ENCODE data around the gene LILRA1.
"Not testable (repeated sequence)": the region's sequence is repeated elsewhere in the genome, so short reads cannot be mapped to it uniquely, and the experiment has no call there.

DNA sequence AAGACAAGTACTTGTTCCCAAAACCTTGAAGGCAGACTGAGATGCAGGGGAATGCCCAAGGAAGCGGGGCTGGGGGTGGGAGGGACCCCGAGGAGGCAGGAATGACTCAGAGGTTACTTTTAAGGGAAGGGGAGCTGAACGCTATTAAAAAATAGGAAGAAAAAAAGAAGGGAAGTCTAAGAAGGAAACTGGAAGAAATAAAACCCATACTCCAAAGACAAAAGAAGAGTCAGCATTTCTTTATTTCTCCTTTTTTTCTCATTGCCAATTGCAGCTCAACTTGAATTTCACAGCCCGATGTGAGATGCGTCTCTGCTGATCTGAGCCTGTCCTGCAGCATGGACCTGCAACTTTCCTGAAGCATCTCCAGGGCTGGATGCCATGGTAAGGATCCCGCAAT, 50.2 kb downstream of the LILRA1 start:
- TF ChIP-seq, protein P1, sequence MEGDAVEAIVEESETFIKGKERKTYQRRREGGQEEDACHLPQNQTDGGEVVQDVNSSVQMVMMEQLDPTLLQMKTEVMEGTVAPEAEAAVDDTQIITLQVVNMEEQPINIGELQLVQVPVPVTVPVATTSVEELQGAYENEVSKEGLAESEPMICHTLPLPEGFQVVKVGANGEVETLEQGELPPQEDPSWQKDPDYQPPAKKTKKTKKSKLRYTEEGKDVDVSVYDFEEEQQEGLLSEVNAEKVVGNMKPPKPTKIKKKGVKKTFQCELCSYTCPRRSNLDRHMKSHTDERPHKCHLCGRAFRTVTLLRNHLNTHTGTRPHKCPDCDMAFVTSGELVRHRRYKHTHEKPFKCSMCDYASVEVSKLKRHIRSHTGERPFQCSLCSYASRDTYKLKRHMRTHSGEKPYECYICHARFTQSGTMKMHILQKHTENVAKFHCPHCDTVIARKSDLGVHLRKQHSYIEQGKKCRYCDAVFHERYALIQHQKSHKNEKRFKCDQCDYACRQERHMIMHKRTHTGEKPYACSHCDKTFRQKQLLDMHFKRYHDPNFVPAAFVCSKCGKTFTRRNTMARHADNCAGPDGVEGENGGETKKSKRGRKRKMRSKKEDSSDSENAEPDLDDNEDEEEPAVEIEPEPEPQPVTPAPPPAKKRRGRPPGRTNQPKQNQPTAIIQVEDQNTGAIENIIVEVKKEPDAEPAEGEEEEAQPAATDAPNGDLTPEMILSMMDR (IDR thresholded peaks at IDR 0.05) = not testable (repeated sequence)
- not testable (repeated sequence) for TF ChIP-seq EZH2 (IDR thresholded peaks at IDR 0.05; ENCODE audit: borderline replicate concordance, insufficient read depth, low read depth, low read length, poor library complexity, severe bottlenecking)
